OCI-LY1 (cell line): ENCODE measurements around the gene FTO.

Experiments
- H2AFZ ChIP-seq: fragments of 200-600 bp; sonication (generic), shearing (Covaris generic); 2 replicates; pipeline ENCODE4 v1.6.0; 2014; ENCODE audit warnings: antibody characterized with exemption, mild to moderate bottlenecking, low read length
- H3F3A ChIP-seq: fragments of 200-600 bp; sonication (generic), shearing (Covaris generic); 2 replicates; pipeline ENCODE4 v1.6.0; 2014; ENCODE audit warnings: mild to moderate bottlenecking, antibody characterized with exemption, low read length, moderate library complexity; ENCODE audit not compliant: insufficient read depth
- H3K27ac ChIP-seq: fragments of 200-600 bp; sonication (generic); 2 replicates; pipeline ENCODE4 v1.5.1; 2014; ENCODE audit warnings: low read length, mixed run types, mild to moderate bottlenecking, low read depth; ENCODE audit not compliant: poor library complexity, severe bottlenecking
- H3K27me3 ChIP-seq: fragments of 200-600 bp; sonication (generic); 2 replicates; pipeline ENCODE4 v1.6.0; 2014; ENCODE audit warnings: antibody characterized with exemption, mild to moderate bottlenecking, low read length, moderate library complexity; ENCODE audit not compliant: insufficient read depth
- H3K36me3 ChIP-seq: fragments of 200-600 bp; sonication (generic); 2 replicates; pipeline ENCODE4 v1.6.1; 2014; ENCODE audit warnings: mild to moderate bottlenecking, antibody characterized with exemption, low read length, moderate library complexity, mixed read lengths; ENCODE audit not compliant: insufficient read depth
- H3K4me1 ChIP-seq: fragments of 200-600 bp; sonication (generic); 2 replicates; pipeline ENCODE4 v1.5.1; 2014; ENCODE audit warnings: mild to moderate bottlenecking, low read length, moderate library complexity; ENCODE audit not compliant: insufficient read depth, severe bottlenecking
- H3K4me2 ChIP-seq: fragments of 200-600 bp; sonication (generic), shearing (Covaris generic); 2 replicates; pipeline ENCODE4 v1.6.1; 2014; ENCODE audit warnings: low read length
- H3K4me3 ChIP-seq: fragments of 200-600 bp; sonication (generic); 2 replicates; pipeline ENCODE4 v1.5.1; 2014; ENCODE audit warnings: low read length, low read depth, mild to moderate bottlenecking, mixed read lengths; ENCODE audit not compliant: poor library complexity, severe bottlenecking
- H3K79me2 ChIP-seq: fragments of 200-600 bp; shearing (Covaris generic); 2 replicates; pipeline ENCODE4 v1.6.1; 2016; ENCODE audit warnings: mixed run types, low read length, mixed read lengths; ENCODE audit not compliant: insufficient read depth
- H3K9ac ChIP-seq: fragments of 200-600 bp; sonication (generic), shearing (Covaris generic); 2 replicates; pipeline ENCODE4 v1.6.1; 2014; ENCODE audit warnings: mild to moderate bottlenecking, low read length, mixed read lengths
- H3K9me2 ChIP-seq: fragments of 200-600 bp; sonication (generic), shearing (Covaris generic); 2 replicates; pipeline ENCODE4 v1.6.1; 2014; ENCODE audit warnings: low read depth, mild to moderate bottlenecking, low read length, mixed read lengths
- H3K9me3 ChIP-seq: fragments of 200-600 bp; shearing (Covaris generic); 2 replicates; pipeline ENCODE4 v1.6.1; 2014; ENCODE audit warnings: low read length, mixed read lengths
- H4K20me1 ChIP-seq: fragments of 200-600 bp; sonication (generic), shearing (Covaris generic); 2 replicates; pipeline ENCODE4 v1.6.0; 2016; ENCODE audit warnings: mild to moderate bottlenecking, low read length; ENCODE audit not compliant: insufficient read depth
- EZH2 ChIP-seq: fragments of 200-600 bp; sonication (generic), shearing (Covaris generic); IDR thresholded peaks from 2 replicates; pipeline ENCODE4 v1.8.0; 2017; ENCODE audit warnings: borderline replicate concordance, mixed run types, mild to moderate bottlenecking, antibody characterized with exemption, low read length, moderate library complexity, mixed read lengths
- TF ChIP-seq, protein P1 (sequence below): fragments of 200-600 bp; sonication (generic), shearing (Covaris generic); IDR thresholded peaks from 2 replicates; pipeline ENCODE4 v1.5.1; 2017; ENCODE audit warnings: mild to moderate bottlenecking, antibody characterized with exemption, low read length, moderate library complexity, mixed read lengths

The FTO gene

DNA sequence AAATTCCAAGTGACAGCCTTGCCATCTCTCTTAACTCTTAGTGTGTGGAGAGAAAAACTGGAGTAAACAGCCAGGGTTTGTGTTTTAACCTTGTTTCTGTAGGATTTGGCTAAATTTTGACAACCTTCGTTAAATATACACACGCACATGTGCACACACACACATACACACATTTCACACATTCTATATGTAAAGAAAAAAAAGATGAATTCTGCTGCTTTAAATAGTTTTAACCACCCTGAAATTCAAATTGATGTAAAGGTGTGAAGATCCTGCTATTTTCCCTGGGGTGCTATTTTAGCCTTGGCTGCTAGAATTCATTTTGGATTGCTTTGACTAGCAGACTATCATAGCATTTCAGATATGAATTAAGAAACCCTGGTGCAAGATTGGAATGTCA is 191.9 kb downstream of the FTO start:
- Histone ChIP-seq H3K36me3 (no peaks in the 10 kb centered on the region), H3K9ac (no peak overlapping the region), H3K9me3 (no peaks in the 10 kb centered on the region), H3K9me2 (no peaks in the 10 kb centered on the region), H3F3A (no peaks in the 10 kb centered on the region), H4K20me1 (no peaks in the 10 kb centered on the region), H3K4me2 (no peak overlapping the region), H3K79me2 (no peaks in the 10 kb centered on the region), H3K4me1 (no peaks in the 10 kb centered on the region), H3K27ac (no peak overlapping the region), H2AFZ (no peak overlapping the region), H3K4me3 (no peak overlapping the region), H3K27me3 (no peaks in the 10 kb centered on the region)
- no peak for TF ChIP-seq EZH2
- TF ChIP-seq, protein P1, sequence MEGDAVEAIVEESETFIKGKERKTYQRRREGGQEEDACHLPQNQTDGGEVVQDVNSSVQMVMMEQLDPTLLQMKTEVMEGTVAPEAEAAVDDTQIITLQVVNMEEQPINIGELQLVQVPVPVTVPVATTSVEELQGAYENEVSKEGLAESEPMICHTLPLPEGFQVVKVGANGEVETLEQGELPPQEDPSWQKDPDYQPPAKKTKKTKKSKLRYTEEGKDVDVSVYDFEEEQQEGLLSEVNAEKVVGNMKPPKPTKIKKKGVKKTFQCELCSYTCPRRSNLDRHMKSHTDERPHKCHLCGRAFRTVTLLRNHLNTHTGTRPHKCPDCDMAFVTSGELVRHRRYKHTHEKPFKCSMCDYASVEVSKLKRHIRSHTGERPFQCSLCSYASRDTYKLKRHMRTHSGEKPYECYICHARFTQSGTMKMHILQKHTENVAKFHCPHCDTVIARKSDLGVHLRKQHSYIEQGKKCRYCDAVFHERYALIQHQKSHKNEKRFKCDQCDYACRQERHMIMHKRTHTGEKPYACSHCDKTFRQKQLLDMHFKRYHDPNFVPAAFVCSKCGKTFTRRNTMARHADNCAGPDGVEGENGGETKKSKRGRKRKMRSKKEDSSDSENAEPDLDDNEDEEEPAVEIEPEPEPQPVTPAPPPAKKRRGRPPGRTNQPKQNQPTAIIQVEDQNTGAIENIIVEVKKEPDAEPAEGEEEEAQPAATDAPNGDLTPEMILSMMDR = no peak

DNA sequence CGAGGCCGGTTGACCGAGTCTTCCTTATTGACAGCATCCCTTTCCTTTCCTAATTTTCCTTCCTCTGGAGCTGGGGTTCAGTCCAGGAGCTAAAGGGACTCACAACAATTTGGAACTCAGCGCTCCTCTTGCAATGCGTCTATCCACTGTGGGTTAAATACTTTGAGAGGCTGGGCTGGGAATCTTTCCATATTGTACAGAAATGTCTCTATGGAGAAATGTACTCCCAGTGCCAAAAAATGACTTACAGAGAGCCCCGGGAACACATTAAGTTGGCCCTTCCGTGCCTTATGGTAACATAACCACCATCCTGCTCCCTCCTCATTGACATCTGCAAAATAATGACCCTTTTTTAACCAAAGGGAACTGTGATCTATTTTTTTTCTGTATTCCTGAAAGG is 192.8 kb downstream of the FTO start:
- H3K79me2 ChIP-seq = no peaks in the 10 kb centered on the region
- H3K36me3 ChIP-seq = no peaks in the 10 kb centered on the region
- H3K9me3 ChIP-seq = no peaks in the 10 kb centered on the region
- no peak overlapping the region for H3K27ac ChIP-seq
- no peaks in the 10 kb centered on the region for H3K9me2 ChIP-seq
- H3K4me2 ChIP-seq = no peak overlapping the region
- H3K9ac ChIP-seq = no peak overlapping the region
- H2AFZ ChIP-seq = no peak overlapping the region
- H3K27me3 ChIP-seq = no peaks in the 10 kb centered on the region
- H3K4me1 ChIP-seq = no peaks in the 10 kb centered on the region
- H3F3A ChIP-seq = no peaks in the 10 kb centered on the region
- H3K4me3 ChIP-seq = no peak overlapping the region
- H4K20me1 ChIP-seq = no peaks in the 10 kb centered on the region
- TF ChIP-seq, protein P1 = no peak
- TF ChIP-seq EZH2 = no peak

DNA sequence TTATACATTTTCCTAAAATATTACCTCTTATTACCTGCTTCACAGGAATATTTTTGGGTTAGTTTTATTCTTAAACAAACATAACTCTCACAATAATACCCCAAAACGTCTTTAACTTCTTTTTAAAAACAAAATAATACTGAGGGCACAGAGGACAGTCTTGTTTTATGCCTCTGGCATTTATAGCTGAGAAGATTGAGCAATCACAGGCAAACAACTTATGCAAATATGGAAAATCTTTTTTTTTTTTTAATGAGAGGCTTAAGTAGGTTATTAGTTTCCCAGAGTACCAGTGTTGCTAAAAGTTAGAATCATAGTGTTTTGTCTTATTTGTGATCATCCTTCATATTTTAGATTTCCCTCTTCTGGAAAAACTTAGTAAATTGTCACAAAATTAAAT is 195.0 kb downstream of the FTO start:
- Histone ChIP-seq H3F3A (no peaks in the 10 kb centered on the region), H3K27ac (no peak overlapping the region), H3K79me2 (no peaks in the 10 kb centered on the region), H3K4me1 (no peaks in the 10 kb centered on the region), H3K4me2 (no peak overlapping the region), H3K9me2 (no peaks in the 10 kb centered on the region), H3K27me3 (no peaks in the 10 kb centered on the region), H3K9me3 (no peaks in the 10 kb centered on the region), H3K4me3 (no peak overlapping the region), H3K36me3 (no peaks in the 10 kb centered on the region), H2AFZ (no peak overlapping the region), H4K20me1 (no peaks in the 10 kb centered on the region), H3K9ac (no peak overlapping the region)
- TF ChIP-seq, protein P1 = no peak
- no peak for TF ChIP-seq EZH2
